Lower lobe of right lung (tissue), 2 donors: Measurements from ENCODE around the gene CYSTM1. TPM values are rescaled to one million over a fixed set of nuclear protein-coding genes. Genes with fewer than 3 reads are reported as not detected.

Experiments
- ATAC-seq, 2 donors: fragments of 200-7000 bp; cut with Tn5 transposase; one replicate each; pipeline ENCODE4 v1.9.1; 2020 to 2022; ENCODE audit warnings: mild to moderate bottlenecking in 2 of 2, moderate library complexity in 2 of 2
- DNase-seq: peaks from one replicate; pipeline ENCODE4 v3.0.0-alpha.2; 2020
- H3K27ac ChIP-seq: fragments of 200-600 bp; one replicate; pipeline ENCODE4 v1.8.0; 2022
- H3K27me3 ChIP-seq: fragments of 200-600 bp; one replicate; pipeline ENCODE4 v1.8.0; 2022; ENCODE audit warnings: low read depth
- H3K36me3 ChIP-seq: fragments of 200-600 bp; one replicate; pipeline ENCODE4 v1.8.0; 2022; ENCODE audit warnings: mild to moderate bottlenecking
- H3K4me1 ChIP-seq: fragments of 200-600 bp; one replicate; pipeline ENCODE4 v1.8.0; 2022
- H3K4me3 ChIP-seq: fragments of 200-600 bp; one replicate; pipeline ENCODE4 v1.8.0; 2022; ENCODE audit warnings: mild to moderate bottlenecking
- H3K9me3 ChIP-seq: fragments of 200-600 bp; one replicate; pipeline ENCODE4 v1.8.0; 2022
- CTCF ChIP-seq: fragments of 200-600 bp; IDR thresholded peaks from one replicate; pipeline ENCODE4 v1.8.0; 2022; ENCODE audit warnings: antibody characterized with exemption, mild to moderate bottlenecking
- intact Hi-C: fragments of 100-400 bp; cut with DNase I; formaldehyde crosslinking; loops from one replicate; pipeline ENCODE4 v1.11.0; 2022
- total RNA-seq: library from RNA; stranded (reverse); fragmentation: NEBNext Ultra II Directional; extraction: Animal tissue kit (Norgen Biotek cat#: 25700); gene quantifications from one replicate; pipeline ENCODE4 v1.2.1, GENCODE V29; 2021
- donor health status: DM: no; HTN: yes; CAD: no; lungs with severe emphysema.

Gene CYSTM1
- total RNA-seq, 1 donor from 2014 or later: 80.4 TPM

GRCh38 chr5:140165923-140166270 is 9.1 kb upstream of the CYSTM1 start:
- H3K4me3 ChIP-seq: no peak overlapping the region
- no peaks in the 10 kb centered on the region for H3K27me3 ChIP-seq
- H3K9me3 ChIP-seq: no peaks in the 10 kb centered on the region
- ATAC-seq: no peak
- intact Hi-C loops: no loop called here
- peaks cover 32% of the 10 kb centered on the region for H3K4me1 ChIP-seq
- no peaks in the 10 kb centered on the region for H3K36me3 ChIP-seq
- H3K27ac ChIP-seq: peak overlapping the region; percentile 68
- DNase-seq: no peak
- TF ChIP-seq CTCF: no peak

GRCh38 chr5:140166911-140167310 is 8.1 kb upstream of the CYSTM1 start:
- intact Hi-C loops: no loop called here
- no peak overlapping the region for H3K4me3 ChIP-seq
- H3K4me1 ChIP-seq: peaks cover 28% of the 10 kb centered on the region

GRCh38 chr5:140168371-140168770 is 6.6 kb upstream of the CYSTM1 start:
- Histone ChIP-seq H3K4me1 (peaks cover 28% of the 10 kb centered on the region), H3K27ac (no peak overlapping the region), H3K36me3 (no peaks in the 10 kb centered on the region), H3K9me3 (no peaks in the 10 kb centered on the region), H3K27me3 (no peaks in the 10 kb centered on the region), H3K4me3 (no peak overlapping the region)
- DNase-seq (no peak), ATAC-seq (no peak)
- TF ChIP-seq CTCF: no peak
- intact Hi-C loops: no loop called here

More at GRCh38 chr5:140166911-140167310, 8.1 kb upstream of the CYSTM1 start:
- Histone ChIP-seq H3K36me3 (no peaks in the 10 kb centered on the region), H3K9me3 (no peaks in the 10 kb centered on the region), H3K27me3 (no peaks in the 10 kb centered on the region), H3K27ac (no peak overlapping the region)
- no peak for DNase-seq
- no peak for ATAC-seq
- TF ChIP-seq CTCF: no peak

- Histone ChIP-seq H3K9me3 (no peaks in the 10 kb centered on the region), H3K27me3 (no peaks in the 10 kb centered on the region), H3K4me1 (peaks cover 31% of the 10 kb centered on the region), H3K27ac (no peak overlapping the region), H3K4me3 (no peak overlapping the region), H3K36me3 (no peaks in the 10 kb centered on the region)
- DNase-seq: no peak
- no peak for TF ChIP-seq CTCF
- intact Hi-C loops: no loop called here
- ATAC-seq: no peak
Measured at GRCh38 chr5:140169410-140169809, 5.6 kb upstream of the CYSTM1 start.

- Histone ChIP-seq H3K27me3 (no peaks in the 10 kb centered on the region), H3K9me3 (no peaks in the 10 kb centered on the region), H3K4me3 (no peak overlapping the region), H3K36me3 (no peaks in the 10 kb centered on the region), H3K4me1 (peaks cover 22% of the 10 kb centered on the region), H3K27ac (no peak overlapping the region)
- intact Hi-C loops: no loop called here
- DNase-seq: no peak
- no peak for TF ChIP-seq CTCF
- ATAC-seq: no peak
Measured at GRCh38 chr5:140172483-140172882, 2.5 kb upstream of the CYSTM1 start.

GRCh38 chr5:140174014-140174413 is 974 bp upstream of the CYSTM1 start:
- Histone ChIP-seq H3K27me3 (no peaks in the 10 kb centered on the region), H3K9me3 (no peaks in the 10 kb centered on the region), H3K4me1 (peaks cover 31% of the 10 kb centered on the region), H3K4me3 (peak overlapping the region; percentile 99), H3K36me3 (no peaks in the 10 kb centered on the region), H3K27ac (peak overlapping the region; percentile 100)
- ATAC-seq: no peak
- DNase-seq: no peak
- TF ChIP-seq CTCF: no peak
- intact Hi-C loops: no loop called here
